Measurements from ENCODE around the gene PML. TPM values are rescaled to one million over a fixed set of nuclear protein-coding genes. Genes with fewer than 3 reads are reported as not detected.

PML gene
- polyA plus RNA-seq, 1 donor (not counting 4 experiments of a cell fraction or from before 2014, with no cell fraction given) = 20.5 TPM

DNA sequence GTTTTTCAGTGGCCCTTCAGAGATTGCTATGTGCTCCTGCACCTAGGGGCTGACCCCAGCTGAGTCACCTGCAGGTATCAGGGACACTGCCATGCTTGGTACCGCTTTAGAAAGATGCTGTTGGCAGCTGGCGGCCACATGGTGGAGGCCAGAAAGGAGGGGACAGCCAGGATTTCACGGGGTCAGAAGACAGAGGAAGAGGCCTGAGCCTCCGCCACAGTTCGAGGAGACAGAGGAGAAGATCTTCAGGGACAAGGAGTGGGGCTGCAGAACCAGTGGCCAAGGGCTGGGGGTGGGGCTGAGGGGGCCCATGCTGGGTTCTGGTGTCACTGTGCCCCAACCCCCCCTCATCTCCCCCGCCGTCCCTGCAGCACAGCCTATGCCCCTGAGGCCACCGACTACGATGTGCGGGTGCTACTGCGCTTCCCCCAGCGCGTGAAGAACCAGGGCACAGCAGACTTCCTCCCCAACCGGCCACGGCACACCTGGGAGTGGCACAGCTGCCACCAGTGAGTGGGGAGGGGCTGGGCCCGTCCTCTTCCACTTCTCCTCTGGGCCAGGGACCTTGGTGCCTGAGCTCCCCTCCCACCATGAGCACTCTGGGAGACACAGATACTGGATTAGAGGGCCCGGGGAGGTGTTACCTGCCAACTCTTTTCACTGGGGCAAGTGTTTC is 48.3 kb upstream of the PML start:
- no peak overlapping the region for H3K4me2 ChIP-seq (ENCODE audit: control insufficient read depth, extremely low read depth, insufficient read depth, low read depth, low read length)
- TF ChIP-seq EZH2 (IDR thresholded peaks at IDR 0.05; ENCODE audit: low read length) = no peak
- TF ChIP-seq, protein P1, sequence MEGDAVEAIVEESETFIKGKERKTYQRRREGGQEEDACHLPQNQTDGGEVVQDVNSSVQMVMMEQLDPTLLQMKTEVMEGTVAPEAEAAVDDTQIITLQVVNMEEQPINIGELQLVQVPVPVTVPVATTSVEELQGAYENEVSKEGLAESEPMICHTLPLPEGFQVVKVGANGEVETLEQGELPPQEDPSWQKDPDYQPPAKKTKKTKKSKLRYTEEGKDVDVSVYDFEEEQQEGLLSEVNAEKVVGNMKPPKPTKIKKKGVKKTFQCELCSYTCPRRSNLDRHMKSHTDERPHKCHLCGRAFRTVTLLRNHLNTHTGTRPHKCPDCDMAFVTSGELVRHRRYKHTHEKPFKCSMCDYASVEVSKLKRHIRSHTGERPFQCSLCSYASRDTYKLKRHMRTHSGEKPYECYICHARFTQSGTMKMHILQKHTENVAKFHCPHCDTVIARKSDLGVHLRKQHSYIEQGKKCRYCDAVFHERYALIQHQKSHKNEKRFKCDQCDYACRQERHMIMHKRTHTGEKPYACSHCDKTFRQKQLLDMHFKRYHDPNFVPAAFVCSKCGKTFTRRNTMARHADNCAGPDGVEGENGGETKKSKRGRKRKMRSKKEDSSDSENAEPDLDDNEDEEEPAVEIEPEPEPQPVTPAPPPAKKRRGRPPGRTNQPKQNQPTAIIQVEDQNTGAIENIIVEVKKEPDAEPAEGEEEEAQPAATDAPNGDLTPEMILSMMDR (optimal IDR thresholded peaks at IDR 0.05 in 1 of 3, IDR thresholded peaks at IDR 0.05 in 1 of 3, conservative IDR thresholded peaks at IDR 0.05 in 1 of 3; ENCODE audit: extremely low read depth in 1 of 3, insufficient read depth in 2 of 3, low read length in 3 of 3) = no peak
- dilution Hi-C loops (cut with MboI; ENCODE audit: extremely low pct_ligation_motif_present, low sequenced_read_pairs) = no loop called here
- peaks cover 10% of the 10 kb centered on the region for H3K4me1 ChIP-seq (ENCODE audit: control insufficient read depth, extremely low read depth, insufficient read depth, low read length)
- no peak overlapping the region for H3K4me3 ChIP-seq (ENCODE audit: control insufficient read depth in 2 of 3, extremely low read depth in 1 of 3, insufficient read depth in 2 of 3, low read depth in 1 of 3, low read length in 3 of 3)
- no peaks in the 10 kb centered on the region for H3K9me1 ChIP-seq (ENCODE audit: control insufficient read depth, extremely low read depth, insufficient read depth, low read length)
- no peaks in the 10 kb centered on the region for H3K79me2 ChIP-seq (ENCODE audit: control insufficient read depth, insufficient read depth, low read length)
- no peaks in the 10 kb centered on the region for H4K20me1 ChIP-seq (ENCODE audit: control insufficient read depth, extremely low read depth, insufficient read depth, low read length)
- no peak for FAIRE-seq
- no peaks in the 10 kb centered on the region for H3K27me3 ChIP-seq (ENCODE audit: control insufficient read depth, extremely low read depth, insufficient read depth, low read length)
- H3K9ac ChIP-seq (ENCODE audit: control insufficient read depth, extremely low read depth, insufficient read depth, low read length) = no peak overlapping the region
- peaks cover 0 to 3% of the 10 kb centered on the region in 2 experiments for H3K36me3 ChIP-seq (ENCODE audit: control insufficient read depth in 2 of 2, extremely low read depth in 1 of 2, insufficient read depth in 2 of 2, low read length in 2 of 2)
- no peak for DNase-seq (ENCODE audit: low read depth, low spot score)
- no peak overlapping the region for H3K27ac ChIP-seq (ENCODE audit: control insufficient read depth, insufficient read depth, low read length)
- no peak overlapping the region for H2AFZ ChIP-seq (ENCODE audit: control insufficient read depth, low read length)
- H3K9me3 ChIP-seq (ENCODE audit: control insufficient read depth, low read depth, low read length) = no peaks in the 10 kb centered on the region

DNA sequence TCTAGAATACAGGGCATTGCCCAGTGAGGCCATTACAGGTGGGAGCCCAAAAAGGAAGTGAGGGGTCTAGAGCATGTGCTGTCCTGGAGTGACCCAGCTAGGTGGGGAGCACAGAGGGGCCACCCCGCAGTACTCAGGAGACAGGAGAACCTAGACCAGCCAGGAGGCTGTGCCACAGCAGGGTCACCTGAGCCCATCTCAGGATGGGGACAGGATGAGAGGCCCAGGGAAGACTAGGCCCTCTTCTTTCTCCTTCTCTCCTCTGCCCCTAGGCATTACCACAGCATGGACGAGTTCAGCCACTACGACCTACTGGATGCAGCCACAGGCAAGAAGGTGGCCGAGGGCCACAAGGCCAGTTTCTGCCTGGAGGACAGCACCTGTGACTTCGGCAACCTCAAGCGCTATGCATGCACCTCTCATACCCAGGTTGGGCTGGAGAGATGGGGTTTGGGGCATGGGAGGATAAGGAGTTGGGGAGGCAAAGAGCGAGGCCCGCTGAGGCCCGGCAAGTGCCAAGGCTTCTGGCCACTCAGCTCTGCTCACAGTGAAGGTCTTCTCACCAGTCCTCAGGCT is 47.6 kb upstream of the PML start:
- FAIRE-seq (no peak), DNase-seq (ENCODE audit: low read depth, low spot score) (no peak)
- Histone ChIP-seq H3K79me2 (ENCODE audit: control insufficient read depth, insufficient read depth, low read length) (no peaks in the 10 kb centered on the region), H3K27ac (ENCODE audit: control insufficient read depth, insufficient read depth, low read length) (no peak overlapping the region), H3K4me1 (ENCODE audit: control insufficient read depth, extremely low read depth, insufficient read depth, low read length) (peaks cover 4% of the 10 kb centered on the region), H3K27me3 (ENCODE audit: control insufficient read depth, extremely low read depth, insufficient read depth, low read length) (no peaks in the 10 kb centered on the region), H4K20me1 (ENCODE audit: control insufficient read depth, extremely low read depth, insufficient read depth, low read length) (no peaks in the 10 kb centered on the region), H2AFZ (ENCODE audit: control insufficient read depth, low read length) (no peak overlapping the region), H3K9me1 (ENCODE audit: control insufficient read depth, extremely low read depth, insufficient read depth, low read length) (no peaks in the 10 kb centered on the region), H3K4me2 (ENCODE audit: control insufficient read depth, extremely low read depth, insufficient read depth, low read depth, low read length) (no peak overlapping the region), H3K9ac (ENCODE audit: control insufficient read depth, extremely low read depth, insufficient read depth, low read length) (no peak overlapping the region), H3K9me3 (ENCODE audit: control insufficient read depth, low read depth, low read length) (no peaks in the 10 kb centered on the region), H3K36me3 (ENCODE audit: control insufficient read depth in 2 of 2, extremely low read depth in 1 of 2, insufficient read depth in 2 of 2, low read length in 2 of 2) (peaks cover 0 to 3% of the 10 kb centered on the region in 2 experiments), H3K4me3 (ENCODE audit: control insufficient read depth in 2 of 3, extremely low read depth in 1 of 3, insufficient read depth in 2 of 3, low read depth in 1 of 3, low read length in 3 of 3) (no peak overlapping the region)
- no peak for TF ChIP-seq EZH2 (IDR thresholded peaks at IDR 0.05; ENCODE audit: low read length)
- TF ChIP-seq, protein P1 (optimal IDR thresholded peaks at IDR 0.05 in 1 of 3, IDR thresholded peaks at IDR 0.05 in 1 of 3, conservative IDR thresholded peaks at IDR 0.05 in 1 of 3; ENCODE audit: extremely low read depth in 1 of 3, insufficient read depth in 2 of 3, low read length in 3 of 3) = no peak
- dilution Hi-C loops (cut with MboI; ENCODE audit: extremely low pct_ligation_motif_present, low sequenced_read_pairs) = no loop called here

All from keratinocyte (primary cell).